CD8-positive, alpha-beta memory T cell (primary cell): ENCODE data around the gene CEMIP2. TPM values are rescaled to one million over a fixed set of nuclear protein-coding genes. Genes with fewer than 3 reads are reported as not detected.
"Not testable (repeated sequence)": the region's sequence is repeated elsewhere in the genome, so short reads cannot be mapped to it uniquely, and the experiment has no call there.

Experiments
- CTCF ChIA-PET: fragments of 350-600 bp; sonication (Branson Sonifier 250); formaldehyde crosslinking; loops from one replicate; lab custom pipeline; 2021; ENCODE audit warnings: antibody characterized with exemption; lab: Charles Lee
- POLR2A ChIA-PET: fragments of 350-600 bp; sonication (Branson Sonifier 250); formaldehyde crosslinking; loops from one replicate; lab custom pipeline; 2021; ENCODE audit warnings: antibody characterized with exemption; lab: Charles Lee
- DNase-seq, 5 donors: peaks; one replicate each; pipeline versions ENCODE4 v3.0.0 to v3.0.0-alpha.2; 2020 to 2022; ENCODE audit warnings: mixed read lengths in 1 of 5
- H3K27ac ChIP-seq: one replicate; pipeline ENCODE4 v1.7.0; 2013; ENCODE audit warnings: low read depth, mild to moderate bottlenecking, low read length, moderate library complexity
- H3K27me3 ChIP-seq: 2 replicates; pipeline ENCODE4 v1.7.0; 2013; ENCODE audit warnings: low read length, mild to moderate bottlenecking; ENCODE audit not compliant: insufficient read depth, poor library complexity, severe bottlenecking
- H3K36me3 ChIP-seq: 2 replicates; pipeline ENCODE4 v1.7.0; 2013; ENCODE audit warnings: mild to moderate bottlenecking, low read length, moderate library complexity; ENCODE audit not compliant: insufficient read depth
- H3K4me1 ChIP-seq: 2 replicates; pipeline ENCODE4 v1.7.0; 2013; ENCODE audit warnings: mild to moderate bottlenecking, low read length, moderate library complexity; ENCODE audit not compliant: insufficient read depth
- H3K4me3 ChIP-seq: 2 replicates; pipeline ENCODE4 v1.7.0; 2013; ENCODE audit warnings: mild to moderate bottlenecking, low read length
- H3K9me3 ChIP-seq: 2 replicates; pipeline ENCODE4 v1.7.0; 2013; ENCODE audit warnings: mild to moderate bottlenecking, low read length
- H3K27ac Mint-ChIP-seq, 8 donors: one replicate each; pipeline ENCODE4 v1.8.0; 2020 to 2021; ENCODE audit warnings: mixed read lengths in 8 of 8, mild to moderate bottlenecking in 6 of 8, inconsistent platforms in 3 of 8, moderate library complexity in 3 of 8
- H3K27me3 Mint-ChIP-seq, 2 donors: one replicate each; pipeline ENCODE4 v1.8.0; 2020 to 2021; ENCODE audit warnings: mixed read lengths in 2 of 2, mild to moderate bottlenecking in 1 of 2, moderate library complexity in 1 of 2
- H3K36me3 Mint-ChIP-seq, 3 donors: one replicate each; pipeline ENCODE4 v1.8.0; 2020 to 2021; ENCODE audit warnings: mixed read lengths in 3 of 3, inconsistent platforms in 1 of 3, mild to moderate bottlenecking in 1 of 3
- H3K4me1 Mint-ChIP-seq, 3 donors: one replicate each; pipeline ENCODE4 v1.8.0; 2020 to 2021; ENCODE audit warnings: mixed read lengths in 3 of 3, inconsistent platforms in 1 of 3, mild to moderate bottlenecking in 1 of 3
- H3K4me3 Mint-ChIP-seq, 7 donors: one replicate each; pipeline ENCODE4 v1.8.0; 2020 to 2021; ENCODE audit warnings: mixed read lengths in 7 of 7, mild to moderate bottlenecking in 6 of 7, moderate library complexity in 4 of 7, inconsistent platforms in 2 of 7
- H3K9me3 Mint-ChIP-seq, 5 donors: one replicate each; pipeline ENCODE4 v1.8.0; 2020 to 2022; ENCODE audit warnings: mixed read lengths in 5 of 5, mild to moderate bottlenecking in 3 of 5, moderate library complexity in 2 of 5, inconsistent platforms in 1 of 5
- polyA plus RNA-seq: library from polyadenylated mRNA; unstranded; fragments of 300-500 nt; fragmentation: Illumina TruSeq; gene quantifications from one replicate; pipeline ENCODE4 v1.2.3, GENCODE V29; 2021
- total RNA-seq, 2 experiments: library from RNA; stranded (reverse); gene quantifications; one replicate each; pipeline ENCODE4 v1.2.3, GENCODE V29; 2021

The CEMIP2 gene
- total and polyA plus RNA-seq, 3 experiments from 2014 or later = 8.8 to 75.5 (median 74.1) TPM

DNA sequence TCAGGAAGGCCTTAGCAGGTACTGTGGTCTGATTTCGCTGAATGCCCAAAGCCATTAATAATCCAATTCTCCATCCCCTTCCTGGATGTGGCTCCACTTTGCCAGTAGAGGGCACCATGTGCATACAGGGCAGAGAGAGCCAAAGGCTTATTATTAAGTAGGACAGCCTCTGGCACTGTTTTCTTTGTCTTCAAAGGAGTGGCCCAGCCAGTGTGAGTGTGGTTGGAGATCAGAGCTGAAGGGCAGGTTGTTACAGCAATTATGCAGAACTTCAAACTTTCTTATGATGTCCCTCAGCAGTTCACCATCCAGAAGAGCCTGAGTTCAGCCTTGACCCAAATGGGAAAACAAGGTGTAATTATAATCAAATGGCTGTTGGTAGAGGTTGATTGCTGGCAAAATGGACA is 38.6 kb upstream of the CEMIP2 start:
- H3K4me1 Mint-ChIP-seq = peaks cover 7% of the 10 kb centered on the region in 3 donors
- DNase-seq = peak; percentile 29 to 77 (median 56)
- H3K9me3 Mint-ChIP-seq = no peaks in the 10 kb centered on the region
- no peak overlapping the region for H3K4me3 ChIP-seq
- no peaks in the 10 kb centered on the region for H3K9me3 ChIP-seq
- ChIA-PET POLR2A (interaction anchor here (0.6 to 2.2 kb wide), 3 partner anchors 24 to 40 kb away, joined by 3 to 12 read pairs (median 3); no protein-coding TSS in a partner anchor), CTCF (interaction anchor here (0.8 to 9.2 kb wide), 18 partner anchors 10 to 236 kb away, joined by 3 to 85 read pairs (median 6); partner anchors contain the start of gene CEMIP2)
- no peak overlapping the region for H3K27ac ChIP-seq
- H3K27me3 ChIP-seq = no peaks in the 10 kb centered on the region
- peak overlapping the region in 4 of 8 donors; percentile 8 to 81 (median 29) for H3K27ac Mint-ChIP-seq
- H3K27me3 Mint-ChIP-seq = no peaks in the 10 kb centered on the region
- H3K4me3 Mint-ChIP-seq = no peak overlapping the region
- no peaks in the 10 kb centered on the region for H3K36me3 ChIP-seq
- H3K4me1 ChIP-seq = peaks cover 9% of the 10 kb centered on the region
- peaks cover 0 to 2% (median 0%) of the 10 kb centered on the region in 3 donors for H3K36me3 Mint-ChIP-seq

DNA sequence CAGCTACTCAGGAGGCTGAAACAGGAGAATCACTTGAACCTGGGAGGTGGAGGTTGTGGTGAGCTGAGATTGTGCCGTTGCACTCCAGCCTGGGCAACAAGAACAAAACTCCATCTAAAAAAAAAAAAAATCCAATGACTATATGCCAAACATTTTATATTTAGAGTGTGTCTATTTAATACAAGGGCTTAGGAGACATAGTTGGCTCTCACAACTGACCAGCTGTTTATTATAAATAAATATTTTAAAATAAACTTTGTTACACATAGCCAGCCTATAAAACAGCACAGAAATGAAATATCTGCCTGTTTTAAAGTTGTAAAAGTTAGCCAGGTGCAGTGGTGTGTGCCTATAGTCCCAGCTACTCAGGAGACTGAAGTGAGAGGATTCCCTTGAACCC is 36.8 kb upstream of the CEMIP2 start:
- H3K9me3 Mint-ChIP-seq, H3K36me3 Mint-ChIP-seq, H3K4me1 ChIP-seq, H3K27ac Mint-ChIP-seq, H3K27ac ChIP-seq, H3K4me3 Mint-ChIP-seq, H3K9me3 ChIP-seq, DNase-seq, H3K27me3 ChIP-seq, H3K36me3 ChIP-seq, H3K27me3 Mint-ChIP-seq, H3K4me1 Mint-ChIP-seq, H3K4me3 ChIP-seq: not testable (repeated sequence)
- ChIA-PET CTCF (interaction anchor here (1.1 to 9.2 kb wide), 3 partner anchors 9 to 22 kb away, joined by 4 to 85 read pairs (median 15); no protein-coding TSS in a partner anchor), POLR2A (interaction anchor here (0.9 kb wide), 1 partner anchor 23 kb away, joined by 5 read pairs; no protein-coding TSS in a partner anchor)

DNA sequence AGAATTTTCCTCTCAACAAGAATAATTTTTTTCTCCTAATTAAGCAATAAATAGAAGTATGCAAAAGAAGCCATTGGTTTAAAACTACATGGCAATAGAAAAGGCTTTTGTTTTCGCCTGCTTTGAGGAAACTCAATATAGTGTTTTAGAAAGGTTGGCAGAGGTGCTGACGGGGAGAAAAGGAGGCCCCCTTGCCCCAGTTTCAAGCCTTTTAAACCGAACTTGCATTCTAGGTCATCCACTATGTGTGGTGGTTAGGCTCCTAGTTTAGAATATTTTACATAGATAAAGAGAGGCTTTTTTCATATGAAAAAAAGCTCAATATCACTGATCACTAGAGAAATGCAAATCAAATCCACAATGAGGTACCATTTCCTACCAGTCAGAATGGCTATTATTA is 33.5 kb upstream of the CEMIP2 start:
- POLR2A ChIA-PET = no interaction called here
- Histone ChIP-seq H3K27ac (no peak overlapping the region), H3K4me1 (peaks cover 14% of the 10 kb centered on the region), H3K9me3 (no peaks in the 10 kb centered on the region), H3K4me3 (no peak overlapping the region), H3K27me3 (no peaks in the 10 kb centered on the region), H3K36me3 (no peaks in the 10 kb centered on the region)
- Mint-ChIP-seq H3K4me1 (peaks cover 8 to 14% (median 13%) of the 10 kb centered on the region in 3 donors), H3K27me3 (no peaks in the 10 kb centered on the region), H3K4me3 (no peak overlapping the region), H3K27ac (no peak overlapping the region), H3K9me3 (no peaks in the 10 kb centered on the region), H3K36me3 (peaks cover 0 to 2% (median 0%) of the 10 kb centered on the region in 3 donors)
- DNase-seq = no peak
- CTCF ChIA-PET = interaction anchor here (1.4 to 11.8 kb wide), 3 partner anchors 17 to 223 kb away, joined by 3 to 95 read pairs (median 6); no protein-coding TSS in a partner anchor

DNA sequence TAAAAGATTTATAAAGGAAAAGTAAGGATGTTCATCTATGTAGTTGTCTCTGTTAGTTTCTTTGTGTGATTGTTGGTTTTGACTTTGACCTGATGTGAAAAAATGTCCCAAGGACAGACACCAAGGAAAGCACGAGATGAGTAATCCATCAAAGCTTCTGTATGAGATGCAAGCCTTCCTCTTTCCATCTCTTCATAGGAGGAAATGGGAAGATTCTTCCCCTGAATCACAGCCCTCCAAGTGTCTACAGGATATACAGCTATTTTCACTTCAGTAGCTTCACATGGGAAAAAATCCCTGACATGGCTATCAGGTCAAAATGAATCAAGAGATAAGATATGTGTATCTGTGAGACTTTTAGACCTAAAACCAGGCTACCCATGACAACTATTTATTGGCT is 29.0 kb upstream of the CEMIP2 start:
- Histone ChIP-seq H3K4me1 (peaks cover 53% of the 10 kb centered on the region), H3K9me3 (no peaks in the 10 kb centered on the region), H3K27ac (no peak overlapping the region), H3K36me3 (no peaks in the 10 kb centered on the region), H3K4me3 (no peak overlapping the region), H3K27me3 (no peaks in the 10 kb centered on the region)
- H3K4me1 Mint-ChIP-seq = peaks cover 43 to 54% (median 51%) of the 10 kb centered on the region in 3 donors
- no peak for DNase-seq
- H3K27me3 Mint-ChIP-seq = no peaks in the 10 kb centered on the region
- ChIA-PET POLR2A (interaction anchor here (3.3 kb wide), 1 partner anchor 14 kb away, joined by 19 read pairs; no protein-coding TSS in a partner anchor), CTCF (interaction anchor here (1.3 to 11.8 kb wide), 5 partner anchors 10 to 29 kb away, joined by 3 to 95 read pairs (median 20); partner anchors contain the start of gene CEMIP2)
- H3K4me3 Mint-ChIP-seq = peak overlapping the region in 2 of 7 donors; percentile 10 to 49
- H3K27ac Mint-ChIP-seq = peak overlapping the region; percentile 47 to 92 (median 68)
- no peaks in the 10 kb centered on the region for H3K9me3 Mint-ChIP-seq
- no peaks in the 10 kb centered on the region for H3K36me3 Mint-ChIP-seq

DNA sequence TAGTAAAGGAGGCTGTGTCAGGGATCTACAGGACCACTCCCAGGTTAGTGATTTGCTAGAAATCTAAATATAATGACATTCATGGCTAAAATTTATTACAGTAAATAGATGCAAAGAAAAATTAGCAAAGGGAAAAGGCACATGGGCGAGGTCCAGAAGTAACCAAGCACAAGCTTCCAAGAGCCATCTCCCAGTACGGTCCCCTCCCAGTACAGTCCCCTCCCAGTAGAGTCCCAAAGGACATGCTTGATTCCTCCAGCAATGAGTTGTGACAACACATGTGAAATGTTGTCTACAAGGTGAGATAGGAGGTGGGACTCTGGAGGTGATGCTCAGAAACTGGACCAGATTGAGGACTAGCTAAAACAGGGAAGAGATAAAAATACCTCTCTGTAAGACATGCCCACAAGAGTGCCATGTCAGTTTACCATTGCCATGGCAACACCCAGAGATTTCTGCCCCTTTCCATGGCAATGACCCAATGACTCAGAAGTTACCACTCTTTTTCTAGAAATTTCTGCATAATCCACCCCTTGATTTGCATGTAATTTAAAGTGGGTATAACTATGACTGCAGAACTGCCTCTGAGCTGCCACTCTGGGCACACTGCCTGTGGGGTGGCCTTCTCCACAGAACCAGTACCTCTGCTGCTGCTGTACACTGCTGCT is 27.9 kb upstream of the CEMIP2 start:
- DNase-seq = no peak
- H3K36me3 ChIP-seq = no peaks in the 10 kb centered on the region
- Mint-ChIP-seq H3K27me3 (no peaks in the 10 kb centered on the region), H3K4me1 (peaks cover 48 to 62% (median 61%) of the 10 kb centered on the region in 3 donors), H3K36me3 (peaks cover 0 to 3% (median 0%) of the 10 kb centered on the region in 3 donors), H3K4me3 (peak overlapping the region in 3 of 7 donors; percentile 38 to 58 (median 48)), H3K27ac (peak overlapping the region; percentile 43 to 92 (median 87)), H3K9me3 (no peaks in the 10 kb centered on the region)
- no peak overlapping the region for H3K27ac ChIP-seq
- H3K4me1 ChIP-seq = peaks cover 60% of the 10 kb centered on the region
- H3K9me3 ChIP-seq = no peaks in the 10 kb centered on the region
- no peaks in the 10 kb centered on the region for H3K27me3 ChIP-seq
- peak overlapping the region; percentile 38 for H3K4me3 ChIP-seq
- POLR2A ChIA-PET = interaction anchor here (3.3 kb wide), 1 partner anchor 13 kb away, joined by 19 read pairs; no protein-coding TSS in a partner anchor
- CTCF ChIA-PET = interaction anchor here (1.3 to 11.8 kb wide), 5 partner anchors 10 to 28 kb away, joined by 3 to 95 read pairs (median 20); partner anchors contain the start of gene CEMIP2

DNA sequence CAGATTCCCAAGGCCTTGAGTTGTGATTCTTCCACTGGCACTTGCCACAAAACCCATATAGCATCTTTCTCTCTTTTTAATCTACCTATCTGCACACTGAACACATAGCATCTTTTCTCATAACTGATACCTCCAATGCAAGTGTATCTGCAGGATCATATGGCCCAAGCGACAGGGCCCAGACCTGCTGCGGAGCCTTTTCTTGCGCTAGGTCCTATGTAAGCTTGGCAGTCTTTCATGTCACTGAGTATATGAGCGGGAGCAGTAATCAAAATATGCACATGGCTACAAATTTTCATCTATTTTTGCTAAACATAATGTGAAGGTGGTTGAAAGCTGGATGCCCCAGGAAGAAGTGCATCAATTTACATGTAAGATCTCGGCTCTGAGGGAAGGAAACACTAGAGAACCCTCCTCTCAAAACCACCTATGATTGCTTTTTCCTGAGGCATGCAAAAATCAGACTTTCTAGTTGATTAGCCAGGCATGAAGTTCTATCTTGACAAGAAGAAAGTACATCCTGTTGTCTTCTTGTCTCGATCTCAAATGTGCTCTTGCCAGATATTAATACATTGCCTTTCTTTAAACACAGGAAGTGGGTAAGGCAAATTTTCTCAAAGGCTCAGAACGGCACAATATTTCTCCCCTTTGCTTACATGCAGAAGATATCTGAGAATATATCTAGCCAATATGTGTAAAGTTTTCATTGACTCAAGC is 26.9 kb upstream of the CEMIP2 start:
- CTCF ChIA-PET = interaction anchor here (1.0 to 11.8 kb wide), 6 partner anchors 12 to 191 kb away, joined by 3 to 95 read pairs (median 12); partner anchors contain the start of gene CEMIP2
- Mint-ChIP-seq H3K27me3 (no peaks in the 10 kb centered on the region), H3K36me3 (peaks cover 0 to 3% (median 0%) of the 10 kb centered on the region in 3 donors), H3K4me3 (peak overlapping the region; percentile 16 to 74 (median 61)), H3K4me1 (peaks cover 48 to 64% (median 62%) of the 10 kb centered on the region in 3 donors), H3K27ac (peak overlapping the region; percentile 76 to 98 (median 93)), H3K9me3 (no peaks in the 10 kb centered on the region)
- peak in 2 of 5 donors; percentile 65 to 77 for DNase-seq
- no peaks in the 10 kb centered on the region for H3K9me3 ChIP-seq
- peak overlapping the region; percentile 2 for H3K27ac ChIP-seq
- H3K27me3 ChIP-seq = no peaks in the 10 kb centered on the region
- no peaks in the 10 kb centered on the region for H3K36me3 ChIP-seq
- POLR2A ChIA-PET = interaction anchor here (0.7 to 3.3 kb wide), 2 partner anchors 12 to 26 kb away, joined by 3 to 19 read pairs; no protein-coding TSS in a partner anchor
- peaks cover 60% of the 10 kb centered on the region for H3K4me1 ChIP-seq
- peak overlapping the region; percentile 21 for H3K4me3 ChIP-seq

DNA sequence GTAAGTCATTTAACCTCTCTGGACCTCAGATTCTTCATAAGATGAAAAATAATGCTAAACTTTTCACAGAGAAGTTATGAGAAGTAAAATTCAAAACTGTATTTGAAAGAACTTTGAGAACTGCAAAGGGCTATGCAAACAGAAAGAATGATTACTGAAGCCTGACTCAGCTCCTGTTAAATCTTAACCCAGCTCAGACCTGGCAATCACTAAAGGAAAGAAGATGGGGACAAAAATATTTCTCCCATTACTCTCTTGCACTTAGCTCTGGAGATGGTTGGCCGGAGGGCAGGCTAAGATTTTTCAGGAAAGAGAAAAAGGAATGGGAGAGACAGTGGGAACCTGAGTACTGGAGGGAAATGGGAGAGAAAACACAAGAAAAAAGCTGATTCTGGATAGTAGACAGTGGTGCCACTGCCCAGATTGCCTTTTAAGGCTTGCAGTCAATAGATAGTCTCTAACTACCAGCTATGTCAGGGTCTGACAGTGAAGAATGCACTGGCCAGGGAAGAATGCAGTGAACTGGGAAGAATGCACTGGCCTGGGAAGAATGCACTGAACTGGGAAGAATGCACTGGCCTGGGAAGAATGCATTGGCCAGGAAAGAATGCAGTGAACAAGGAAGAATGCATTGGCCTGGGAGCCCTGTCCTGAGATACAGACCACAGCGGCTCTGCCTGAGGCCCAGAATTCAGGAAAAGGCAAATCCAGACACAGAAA is 25.2 kb upstream of the CEMIP2 start:
- Mint-ChIP-seq H3K4me1 (peaks cover 48 to 64% (median 62%) of the 10 kb centered on the region in 3 donors), H3K9me3 (no peaks in the 10 kb centered on the region), H3K4me3 (peak overlapping the region in 3 of 7 donors; percentile 9 to 32 (median 13)), H3K27me3 (no peaks in the 10 kb centered on the region), H3K27ac (peak overlapping the region; percentile 76 to 98 (median 94)), H3K36me3 (peaks cover 0 to 3% (median 0%) of the 10 kb centered on the region in 3 donors)
- Histone ChIP-seq H3K9me3 (no peaks in the 10 kb centered on the region), H3K27me3 (no peaks in the 10 kb centered on the region), H3K27ac (no peak overlapping the region), H3K36me3 (no peaks in the 10 kb centered on the region), H3K4me3 (no peak overlapping the region), H3K4me1 (peaks cover 60% of the 10 kb centered on the region)
- ChIA-PET CTCF (interaction anchor here (1.1 to 11.8 kb wide), 5 partner anchors 13 to 26 kb away, joined by 3 to 95 read pairs (median 14); partner anchors contain the start of gene CEMIP2), POLR2A (no interaction called here)
- no peak for DNase-seq
